Karpas-422 (cell line): ENCODE measurements around the gene SCNM1. TPM values are rescaled to one million over a fixed set of nuclear protein-coding genes. Genes with fewer than 3 reads are reported as not detected.

Experiments
- DNase-seq: peaks from one replicate; pipeline ENCODE4 v3.0.0-alpha.2; 2015
- H2AFZ ChIP-seq: fragments of 200-600 bp; sonication (generic); 2 replicates; pipeline ENCODE4 v1.6.1; 2014; ENCODE audit warnings: antibody characterized with exemption, low read length, mixed read lengths
- H3K27ac ChIP-seq: fragments of 200-600 bp; sonication (generic); 2 replicates; pipeline ENCODE4 v1.5.1; 2014; ENCODE audit warnings: mild to moderate bottlenecking, low read length, moderate library complexity
- H3K27me3 ChIP-seq: fragments of 200-600 bp; sonication (generic); 2 replicates; pipeline ENCODE4 v1.6.1; 2014; ENCODE audit warnings: low read length, mixed read lengths
- H3K36me3 ChIP-seq: fragments of 200-600 bp; sonication (generic); 2 replicates; pipeline ENCODE4 v1.6.1; 2014; ENCODE audit warnings: low read length, mixed read lengths; ENCODE audit not compliant: insufficient read depth
- H3K4me1 ChIP-seq: fragments of 200-600 bp; sonication (generic); 2 replicates; pipeline ENCODE4 v1.6.1; 2014; ENCODE audit warnings: mild to moderate bottlenecking, low read length, mixed read lengths
- H3K4me2 ChIP-seq: fragments of 200-600 bp; sonication (generic); 2 replicates; pipeline ENCODE4 v1.6.1; 2014; ENCODE audit warnings: low read length, low read depth, mild to moderate bottlenecking; ENCODE audit not compliant: poor library complexity, severe bottlenecking
- H3K4me3 ChIP-seq: fragments of 200-600 bp; sonication (generic); 2 replicates; pipeline ENCODE4 v1.5.1; 2014; ENCODE audit warnings: mild to moderate bottlenecking, antibody characterized with exemption, low read length, mixed read lengths
- H3K79me2 ChIP-seq: fragments of 200-600 bp; sonication (generic); 2 replicates; pipeline ENCODE4 v1.6.1; 2014; ENCODE audit warnings: mild to moderate bottlenecking, low read length, mixed read lengths
- H3K9ac ChIP-seq: fragments of 200-600 bp; sonication (generic); 2 replicates; pipeline ENCODE4 v1.6.0; 2014; ENCODE audit warnings: low read length
- H3K9me2 ChIP-seq: fragments of 200-600 bp; sonication (generic), shearing (Covaris generic); replicated peaks from 2 replicates; pipeline ENCODE4 v1.6.0; 2014; ENCODE audit warnings: mild to moderate bottlenecking, low read length, moderate library complexity; ENCODE audit not compliant: insufficient read depth
- H3K9me3 ChIP-seq: fragments of 300-700, 200-600 bp; sonication (generic); 2 replicates; pipeline ENCODE4 v1.6.1; 2014; ENCODE audit warnings: low read length, mixed read lengths
- H4K20me1 ChIP-seq: fragments of 200-600 bp; sonication (generic); 2 replicates; pipeline ENCODE4 v1.6.1; 2014; ENCODE audit warnings: mild to moderate bottlenecking, antibody characterized with exemption, low read length, low read depth; ENCODE audit not compliant: insufficient read depth
- total RNA-seq: library from RNA; depleted of rRNA; stranded (reverse); fragments of >200 nt; shearing (Covaris generic); gene quantifications from 2 replicates; pipeline ENCODE4 v1.2.3, GENCODE V29; 2014; ENCODE audit warnings: low replicate concordance

The SCNM1 gene
- total RNA-seq, 1 experiment from 2014 or later, result 78.9 TPM

GRCh38 chr1:151134396-151134795, 31.5 kb upstream of the SCNM1 start:
- Histone ChIP-seq H3K9me3 (no peaks in the 10 kb centered on the region), H3K9me2 (no peaks in the 10 kb centered on the region), H2AFZ (no peak overlapping the region), H3K79me2 (no peaks in the 10 kb centered on the region), H3K4me3 (no peak overlapping the region), H3K27me3 (no peaks in the 10 kb centered on the region), H4K20me1 (no peaks in the 10 kb centered on the region), H3K4me1 (no peaks in the 10 kb centered on the region), H3K27ac (no peak overlapping the region), H3K4me2 (no peak overlapping the region), H3K9ac (no peak overlapping the region), H3K36me3 (no peaks in the 10 kb centered on the region)
- no peak for DNase-seq

- Histone ChIP-seq H3K9me3 (no peaks in the 10 kb centered on the region), H3K27ac (no peak overlapping the region), H3K4me2 (no peak overlapping the region), H3K79me2 (no peaks in the 10 kb centered on the region), H3K4me1 (no peaks in the 10 kb centered on the region), H3K36me3 (no peaks in the 10 kb centered on the region), H3K4me3 (no peak overlapping the region), H3K9ac (no peak overlapping the region), H3K9me2 (no peaks in the 10 kb centered on the region), H3K27me3 (no peaks in the 10 kb centered on the region), H2AFZ (no peak overlapping the region), H4K20me1 (no peaks in the 10 kb centered on the region)
- no peak for DNase-seq
Observed at GRCh38 chr1:151134991-151135390, 31.0 kb upstream of the SCNM1 start.

GRCh38 chr1:151135433-151136385, 30.2 kb upstream of the SCNM1 start:
- H3K9me3 ChIP-seq, result no peaks in the 10 kb centered on the region
- no peak overlapping the region for H3K4me2 ChIP-seq
- H3K9ac ChIP-seq, result no peak overlapping the region

GRCh38 chr1:151137789-151138188, 28.2 kb upstream of the SCNM1 start:
- Histone ChIP-seq H3K9me3 (no peaks in the 10 kb centered on the region), H3K79me2 (no peaks in the 10 kb centered on the region), H3K4me3 (no peak overlapping the region), H4K20me1 (no peaks in the 10 kb centered on the region), H3K4me1 (no peaks in the 10 kb centered on the region), H2AFZ (no peak overlapping the region), H3K36me3 (no peaks in the 10 kb centered on the region), H3K4me2 (no peak overlapping the region), H3K9me2 (no peaks in the 10 kb centered on the region), H3K27me3 (no peaks in the 10 kb centered on the region), H3K9ac (no peak overlapping the region), H3K27ac (no peak overlapping the region)
- no peak for DNase-seq

More at GRCh38 chr1:151135433-151136385, 30.2 kb upstream of the SCNM1 start:
- Histone ChIP-seq H3K36me3 (no peaks in the 10 kb centered on the region), H3K4me3 (no peak overlapping the region), H3K9me2 (no peaks in the 10 kb centered on the region), H2AFZ (no peak overlapping the region), H4K20me1 (no peaks in the 10 kb centered on the region), H3K27me3 (no peaks in the 10 kb centered on the region), H3K27ac (no peak overlapping the region), H3K79me2 (no peaks in the 10 kb centered on the region), H3K4me1 (no peaks in the 10 kb centered on the region)
- DNase-seq, result no peak

GRCh38 chr1:151142411-151143056, 23.4 kb upstream of the SCNM1 start:
- H3K79me2 ChIP-seq, result no peaks in the 10 kb centered on the region
- no peaks in the 10 kb centered on the region for H3K27me3 ChIP-seq
- H3K4me3 ChIP-seq, result no peak overlapping the region
- H3K36me3 ChIP-seq, result no peaks in the 10 kb centered on the region
- no peak overlapping the region for H3K27ac ChIP-seq
- no peak for DNase-seq
- H2AFZ ChIP-seq, result no peak overlapping the region
- H3K4me2 ChIP-seq, result no peak overlapping the region
- no peaks in the 10 kb centered on the region for H3K9me2 ChIP-seq
- H3K4me1 ChIP-seq, result peaks cover 36% of the 10 kb centered on the region
- H4K20me1 ChIP-seq, result no peaks in the 10 kb centered on the region
- no peaks in the 10 kb centered on the region for H3K9me3 ChIP-seq
- no peak overlapping the region for H3K9ac ChIP-seq

- H3K4me3 ChIP-seq, result no peak overlapping the region
- no peak for DNase-seq
- no peaks in the 10 kb centered on the region for H3K9me2 ChIP-seq
- no peak overlapping the region for H2AFZ ChIP-seq
- H3K4me1 ChIP-seq, result peaks cover 36% of the 10 kb centered on the region
- no peak overlapping the region for H3K4me2 ChIP-seq
- H3K27me3 ChIP-seq, result no peaks in the 10 kb centered on the region
- H4K20me1 ChIP-seq, result no peaks in the 10 kb centered on the region
- H3K27ac ChIP-seq, result no peak overlapping the region
- H3K9me3 ChIP-seq, result no peaks in the 10 kb centered on the region
- no peak overlapping the region for H3K9ac ChIP-seq
- no peaks in the 10 kb centered on the region for H3K36me3 ChIP-seq
- H3K79me2 ChIP-seq, result no peaks in the 10 kb centered on the region
Observed at GRCh38 chr1:151143057-151143435, 22.9 kb upstream of the SCNM1 start.

- Histone ChIP-seq H3K4me3 (no peak overlapping the region), H3K79me2 (no peaks in the 10 kb centered on the region), H3K36me3 (no peaks in the 10 kb centered on the region), H3K9ac (no peak overlapping the region), H3K4me2 (peak overlapping the region; percentile 27), H3K27me3 (no peaks in the 10 kb centered on the region), H3K27ac (no peak overlapping the region), H3K9me2 (no peaks in the 10 kb centered on the region), H3K9me3 (no peaks in the 10 kb centered on the region), H4K20me1 (no peaks in the 10 kb centered on the region), H2AFZ (no peak overlapping the region), H3K4me1 (peaks cover 36% of the 10 kb centered on the region)
- no peak for DNase-seq
Observed at GRCh38 chr1:151143986-151144385, 22.0 kb upstream of the SCNM1 start.

- H3K4me3 ChIP-seq, result no peak overlapping the region
- H3K4me1 ChIP-seq, result peaks cover 36% of the 10 kb centered on the region
- H3K4me2 ChIP-seq, result peak overlapping the region; percentile 27
- no peaks in the 10 kb centered on the region for H3K9me3 ChIP-seq
- H3K9ac ChIP-seq, result peak overlapping the region; percentile 21; the same call in 1 of the 2 replicates
- H4K20me1 ChIP-seq, result no peaks in the 10 kb centered on the region
- no peak overlapping the region for H3K27ac ChIP-seq
- no peak overlapping the region for H2AFZ ChIP-seq
- H3K9me2 ChIP-seq, result no peaks in the 10 kb centered on the region
- H3K36me3 ChIP-seq, result no peaks in the 10 kb centered on the region
- peak; percentile 61 for DNase-seq
- no peaks in the 10 kb centered on the region for H3K27me3 ChIP-seq
- H3K79me2 ChIP-seq, result no peaks in the 10 kb centered on the region
Observed at GRCh38 chr1:151144474-151145303, 21.3 kb upstream of the SCNM1 start.
